PC-3 (cell line): ENCODE results near the gene RPP25. TPM values are rescaled to one million over a fixed set of nuclear protein-coding genes. Genes with fewer than 3 reads are reported as not detected.

Experiments used
- ATAC-seq: fragments of 200-7000 bp; cut with Tn5 transposase; 2 replicates; pipeline ENCODE4 v1.9.1; 2020; ENCODE audit warnings: mild to moderate bottlenecking, moderate library complexity
- BruUV-seq: library from RNA; stranded (reverse); fragments of 400-500 nt; replicated peaks from 2 replicates; lab custom pipeline; 2021; lab: Mats Ljungman, UMichigan
- CTCF ChIA-PET: fragments of 300-600 bp; sonication (Branson Sonifier 250); formaldehyde crosslinking; loops from one replicate; lab custom pipeline; 2022; ENCODE audit warnings: antibody characterized with exemption; lab: Charles Lee
- POLR2A ChIA-PET: fragments of 300-600 bp; sonication (Branson Sonifier 250); formaldehyde crosslinking; loops from one replicate; lab custom pipeline; 2022; ENCODE audit warnings: antibody characterized with exemption; ENCODE audit not compliant: unreplicated experiment; lab: Charles Lee
- DNase-seq: peaks from one replicate; pipeline ENCODE4 v3.0.0-alpha.2; 2015
- H2AFZ ChIP-seq: fragments of 300-600 bp; sonication (generic); 2 replicates; pipeline ENCODE4 v1.6.0; 2016; ENCODE audit warnings: antibody characterized with exemption, low read length
- H3F3A ChIP-seq: fragments of 300-600 bp; sonication (generic); one replicate; pipeline ENCODE4 v1.6.0; 2017; ENCODE audit warnings: antibody characterized with exemption, low read length, control low read depth, mild to moderate bottlenecking; ENCODE audit not compliant: unreplicated experiment
- H3K27ac ChIP-seq: fragments of 300-600 bp; sonication (generic); 2 replicates; pipeline ENCODE4 v1.5.1; 2016; ENCODE audit warnings: mild to moderate bottlenecking, low read length
- H3K27me3 ChIP-seq: fragments of 300-600 bp; sonication (generic); 2 replicates; pipeline ENCODE4 v1.6.1; 2016; ENCODE audit warnings: low read length, mixed read lengths
- H3K36me3 ChIP-seq: fragments of 300-600 bp; sonication (generic); 2 replicates; pipeline ENCODE4 v1.6.1; 2016; ENCODE audit warnings: low read depth, mixed run types, low read length, mixed read lengths
- H3K4me1 ChIP-seq: fragments of 300-600 bp; sonication (generic); 2 replicates; pipeline ENCODE4 v1.5.1; 2016; ENCODE audit warnings: low read length; ENCODE audit not compliant: insufficient read depth
- H3K4me2 ChIP-seq: fragments of 300-600 bp; sonication (generic); 2 replicates; pipeline ENCODE4 v1.6.0; 2016; ENCODE audit warnings: low read length
- H3K4me3 ChIP-seq: fragments of 300-600 bp; sonication (generic); 2 replicates; pipeline ENCODE4 v1.5.1; 2016; ENCODE audit warnings: mild to moderate bottlenecking, low read length, mixed read lengths
- H3K79me2 ChIP-seq: fragments of 300-600 bp; sonication (generic); 2 replicates; pipeline ENCODE4 v1.6.1; 2017; ENCODE audit warnings: low read length, mixed read lengths
- H3K9ac ChIP-seq: fragments of 300-600 bp; sonication (generic); 2 replicates; pipeline ENCODE4 v1.6.0; 2016; ENCODE audit warnings: mild to moderate bottlenecking, low read length
- H3K9me2 ChIP-seq: fragments of 300-600 bp; sonication (generic); replicated peaks from 2 replicates; pipeline ENCODE4 v1.6.1; 2016; ENCODE audit warnings: mixed run types, low read length, mixed read lengths
- H3K9me3 ChIP-seq: fragments of 300-600 bp; sonication (generic); 2 replicates; pipeline ENCODE4 v1.6.1; 2016; ENCODE audit warnings: low read length, mixed read lengths
- H4K20me1 ChIP-seq: fragments of 300-600 bp; sonication (generic); 2 replicates; pipeline ENCODE4 v1.6.1; 2016; ENCODE audit warnings: low read length, mixed read lengths
- CTCF ChIP-seq: fragments of 300-600 bp; sonication (generic); conservative IDR thresholded peaks from 2 replicates; pipeline ENCODE4 v1.5.1; 2017; ENCODE audit warnings: antibody characterized with exemption, low read depth, mild to moderate bottlenecking, low read length
- EZH2 ChIP-seq: fragments of 300-600 bp; sonication (generic); IDR thresholded peaks from one replicate; pipeline ENCODE4 v1.6.1; 2017; ENCODE audit warnings: antibody characterized with exemption, mild to moderate bottlenecking, low read length; ENCODE audit not compliant: unreplicated experiment
- EZH2phosphoT487 ChIP-seq: fragments of 300-600 bp; sonication (generic); IDR thresholded peaks from 2 replicates; pipeline ENCODE4 v1.6.1; 2018; ENCODE audit warnings: mild to moderate bottlenecking, antibody characterized with exemption, low read length, borderline replicate concordance
- intact Hi-C: fragments of 100-400 bp; cut with micrococcal nuclease; formaldehyde crosslinking; loops from 2 replicates; pipeline ENCODE4 v1.9.0; 2023
- total RNA-seq: library from RNA; depleted of rRNA; stranded (reverse); fragments of >200 nt; gene quantifications from 2 replicates; pipeline ENCODE4 v1.2.3, GENCODE V29; 2014

The RPP25 gene
- total RNA-seq, 1 experiment from 2014 or later: 6.6 TPM

DNA sequence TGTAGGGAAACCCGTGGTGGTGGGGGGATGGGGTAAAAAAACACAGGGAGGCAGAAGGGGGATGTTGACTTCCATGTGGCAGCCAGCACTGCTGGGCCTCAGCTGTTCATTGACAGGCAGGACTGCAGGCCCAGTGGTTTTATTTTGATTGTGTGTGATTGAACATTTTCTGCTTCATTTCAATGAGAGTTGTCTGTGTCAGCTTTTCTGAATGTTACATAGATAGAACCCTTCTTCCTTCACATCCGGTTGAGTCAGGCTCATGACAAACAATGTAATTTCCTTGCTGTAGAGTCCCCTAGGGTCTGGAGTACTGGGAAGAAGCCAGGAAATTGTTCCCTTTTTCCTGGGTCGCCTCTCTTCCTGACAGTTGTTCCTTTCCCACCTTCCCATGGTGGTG is 8.2 kb upstream of the RPP25 start:
- H4K20me1 ChIP-seq: no peaks in the 10 kb centered on the region
- H3K27me3 ChIP-seq: no peaks in the 10 kb centered on the region
- intact Hi-C loops: no loop called here
- H3K9ac ChIP-seq: no peak overlapping the region
- H3K9me3 ChIP-seq: no peaks in the 10 kb centered on the region
- H3K4me2 ChIP-seq: 0 out of 2 replicates have a peak overlapping the region, but pooled peaks have one; percentile 34
- H2AFZ ChIP-seq: peak overlapping the region; percentile 19; the same call in 1 of the 2 replicates
- ATAC-seq (peak; percentile 66), DNase-seq (peak; percentile 67)
- H3K9me2 ChIP-seq: no peaks in the 10 kb centered on the region
- H3K27ac ChIP-seq: peak overlapping the region; percentile 28; the same call in 1 of the 2 replicates
- TF ChIP-seq EZH2 (no peak), EZH2phosphoT487 (no peak), CTCF (no peak)
- H3K4me1 ChIP-seq: peaks cover 11% of the 10 kb centered on the region
- H3K4me3 ChIP-seq: no peak overlapping the region
- no TSS peak for BruUV-seq
- H3K36me3 ChIP-seq: no peaks in the 10 kb centered on the region
- ChIA-PET CTCF (no interaction called here), POLR2A (interaction anchor here (0.6 kb wide), 2 partner anchors 30 to 196 kb away, joined by 3 to 10 read pairs; no protein-coding TSS in a partner anchor)
- H3F3A ChIP-seq: no peaks in the 10 kb centered on the region
- no peaks in the 10 kb centered on the region for H3K79me2 ChIP-seq

DNA sequence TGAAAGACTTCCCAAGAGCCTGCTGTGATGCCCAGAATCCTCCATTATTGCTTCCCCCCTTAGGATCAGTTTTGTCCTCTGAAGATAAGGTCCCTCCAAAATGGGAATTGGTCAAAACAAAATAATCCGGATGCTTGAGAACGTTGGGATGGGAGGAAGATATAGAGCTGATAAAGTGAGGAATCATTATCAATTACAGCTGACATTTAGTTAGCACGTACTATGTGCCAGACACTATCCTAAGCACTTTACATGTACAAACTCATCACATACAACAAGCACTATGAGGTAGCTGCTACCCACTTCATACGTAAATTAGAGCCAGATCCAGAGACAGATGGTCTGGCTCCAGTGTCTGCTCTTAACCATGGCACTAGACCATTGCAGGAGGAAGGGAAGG is 6.6 kb upstream of the RPP25 start:
- ATAC-seq: no peak
- Histone ChIP-seq H3K4me1 (peaks cover 11% of the 10 kb centered on the region), H3F3A (no peaks in the 10 kb centered on the region), H2AFZ (no peak overlapping the region), H3K36me3 (no peaks in the 10 kb centered on the region), H3K27me3 (no peaks in the 10 kb centered on the region), H3K4me2 (no peak overlapping the region), H3K9me3 (no peaks in the 10 kb centered on the region), H3K9me2 (no peaks in the 10 kb centered on the region), H3K79me2 (no peaks in the 10 kb centered on the region), H3K27ac (no peak overlapping the region), H3K9ac (no peak overlapping the region), H4K20me1 (no peaks in the 10 kb centered on the region), H3K4me3 (no peak overlapping the region)
- ChIA-PET CTCF (no interaction called here), POLR2A (interaction anchor here (0.6 kb wide), 1 partner anchor 13 kb away, joined by 3 read pairs; no protein-coding TSS in a partner anchor)
- BruUV-seq: no TSS peak
- no peak for DNase-seq
- intact Hi-C loops: no loop called here
- no peak for TF ChIP-seq EZH2
- no peak for TF ChIP-seq EZH2phosphoT487
- TF ChIP-seq CTCF: no peak

DNA sequence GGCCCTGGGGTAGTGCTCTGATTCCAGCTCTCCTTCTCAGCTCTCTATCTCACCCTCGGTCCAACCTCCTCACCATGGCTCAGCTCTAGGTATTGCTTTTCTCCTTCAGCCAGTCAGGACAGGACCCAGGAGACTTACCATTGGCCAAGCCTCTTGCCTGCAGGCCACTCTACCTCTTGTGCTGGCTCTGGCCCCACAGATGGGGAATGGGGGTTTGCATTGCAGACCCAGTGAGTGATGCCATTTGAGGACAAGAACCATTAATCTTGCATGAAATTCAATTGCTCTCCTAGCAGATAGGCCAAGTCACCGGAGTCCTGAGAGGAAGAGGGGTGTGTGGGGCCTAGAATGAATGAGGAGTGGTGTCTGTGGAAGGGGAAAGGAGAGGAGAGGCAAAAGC is 6.1 kb upstream of the RPP25 start:
- TF ChIP-seq CTCF (no peak), EZH2 (no peak), EZH2phosphoT487 (no peak)
- no peaks in the 10 kb centered on the region for H3K27me3 ChIP-seq
- ATAC-seq (no peak), DNase-seq (no peak)
- H2AFZ ChIP-seq: no peak overlapping the region
- ChIA-PET CTCF (no interaction called here), POLR2A (no interaction called here)
- peaks cover 11% of the 10 kb centered on the region for H3K4me1 ChIP-seq
- H4K20me1 ChIP-seq: no peaks in the 10 kb centered on the region
- no peak overlapping the region for H3K4me3 ChIP-seq
- intact Hi-C loops: no loop called here
- BruUV-seq: no TSS peak
- H3K36me3 ChIP-seq: no peaks in the 10 kb centered on the region
- no peaks in the 10 kb centered on the region for H3K9me2 ChIP-seq
- H3K9me3 ChIP-seq: no peaks in the 10 kb centered on the region
- no peaks in the 10 kb centered on the region for H3K79me2 ChIP-seq
- no peaks in the 10 kb centered on the region for H3F3A ChIP-seq
- H3K27ac ChIP-seq: no peak overlapping the region
- no peak overlapping the region for H3K9ac ChIP-seq
- no peak overlapping the region for H3K4me2 ChIP-seq
